DLD1 (cell line): ENCODE data around the gene FANCI.

Source experiments
- in situ Hi-C: cut with HindIII; loops from 2 replicates; pipeline ENCODE4 v1.10.0; 2017; ENCODE audit warnings: low sequenced_read_pairs

FANCI gene

GRCh38 chr15:89243691-89244573 lies at the start of gene FANCI:
TSS of gene FANCI (plus strand) at chr15:89243979. CDS start at chr15:89247648, 3,669 bp downstream.
- in situ Hi-C loops: no loop called here

GRCh38 chr15:89194608-89195007 lies 49.2 kb upstream of the FANCI start:
- in situ Hi-C loops: no loop called here

- in situ Hi-C loops: no loop called here
Measured at GRCh38 chr15:89195836-89196235, 47.9 kb upstream of the FANCI start.

GRCh38 chr15:89196241-89196640 lies 47.5 kb upstream of the FANCI start:
- in situ Hi-C loops: no loop called here

- in situ Hi-C loops: no loop called here
Measured at GRCh38 chr15:89196994-89197393, 46.8 kb upstream of the FANCI start.

- in situ Hi-C loops: no loop called here
Measured at GRCh38 chr15:89197503-89197971, 46.2 kb upstream of the FANCI start.

- in situ Hi-C loops: no loop called here
Measured at GRCh38 chr15:89198196-89198595, 45.6 kb upstream of the FANCI start.

- in situ Hi-C loops: no loop called here
Measured at GRCh38 chr15:89198934-89199333, 44.8 kb upstream of the FANCI start.

- in situ Hi-C loops: no loop called here
Measured at GRCh38 chr15:89199746-89200145, 44.0 kb upstream of the FANCI start.

- in situ Hi-C loops: no loop called here
Measured at GRCh38 chr15:89200182-89200581, 43.6 kb upstream of the FANCI start.

GRCh38 chr15:89201465-89202005 lies 42.2 kb upstream of the FANCI start:
- in situ Hi-C loops: no loop called here

GRCh38 chr15:89203705-89204273 lies 40.0 kb upstream of the FANCI start:
- in situ Hi-C loops: no loop called here

- in situ Hi-C loops: no loop called here
Measured at GRCh38 chr15:89205991-89206585, 37.7 kb upstream of the FANCI start.

GRCh38 chr15:89206908-89207331 lies 36.9 kb upstream of the FANCI start:
- in situ Hi-C loops: no loop called here

- in situ Hi-C loops: no loop called here
Measured at GRCh38 chr15:89208256-89208655, 35.5 kb upstream of the FANCI start.

GRCh38 chr15:89209057-89209456 lies 34.7 kb upstream of the FANCI start:
- in situ Hi-C loops: no loop called here

- in situ Hi-C loops: loop anchor here (10.0 kb wide), 1 partner anchor 57 kb away; no protein-coding TSS in a partner anchor
Measured at GRCh38 chr15:89211678-89212170, 32.1 kb upstream of the FANCI start.

- in situ Hi-C loops: loop anchor here (10.0 kb wide), 1 partner anchor 61 kb away; no protein-coding TSS in a partner anchor
Measured at GRCh38 chr15:89215627-89216026, 28.2 kb upstream of the FANCI start.

- in situ Hi-C loops: loop anchor here (10.0 kb wide), 1 partner anchor 62 kb away; no protein-coding TSS in a partner anchor
Measured at GRCh38 chr15:89217031-89217430, 26.7 kb upstream of the FANCI start.

- in situ Hi-C loops: loop anchor here (10.0 kb wide), 1 partner anchor 63 kb away; no protein-coding TSS in a partner anchor
Measured at GRCh38 chr15:89217686-89218376, 25.9 kb upstream of the FANCI start.
